Activated B cell treated with CpG ODN at 0.5 μM for 24 hours (primary cell): ENCODE results near the gene DCAF8L2. TPM values are rescaled to one million over a fixed set of nuclear protein-coding genes. Genes with fewer than 3 reads are reported as not detected.
"Not testable (repeated sequence)": the region's sequence is repeated elsewhere in the genome, so short reads cannot be mapped to it uniquely, and the experiment has no call there.

Source experiments
- ATAC-seq: fragments of 200-7000 bp; cut with Tn5 transposase; one replicate; pipeline ENCODE4 v1.10.0; 2021; ENCODE audit warnings: low read depth, mild to moderate bottlenecking, moderate library complexity
- CTCF ChIA-PET: fragments of 350-600 bp; sonication (Branson Sonifier 250); formaldehyde crosslinking; loops from one replicate; lab custom pipeline; 2021; ENCODE audit warnings: antibody characterized with exemption; lab: Charles Lee
- POLR2A ChIA-PET: fragments of 350-600 bp; sonication (Branson Sonifier 250); formaldehyde crosslinking; loops from one replicate; lab custom pipeline; 2021; ENCODE audit warnings: antibody characterized with exemption; lab: Charles Lee
- DNase-seq: peaks from one replicate; pipeline ENCODE4 v3.0.0; 2022
- H3K27ac Mint-ChIP-seq: one replicate; pipeline ENCODE4 v1.8.0; 2020; ENCODE audit warnings: mixed read lengths
- H3K27me3 Mint-ChIP-seq: one replicate; pipeline ENCODE4 v1.8.0; 2021; ENCODE audit warnings: mixed read lengths
- H3K36me3 Mint-ChIP-seq: one replicate; pipeline ENCODE4 v1.8.0; 2021; ENCODE audit warnings: low read depth, mixed read lengths
- H3K4me1 Mint-ChIP-seq: one replicate; pipeline ENCODE4 v1.8.0; 2021; ENCODE audit warnings: mixed read lengths
- H3K4me3 Mint-ChIP-seq: one replicate; pipeline ENCODE4 v1.8.0; 2020; ENCODE audit warnings: mild to moderate bottlenecking, mixed read lengths
- H3K9me3 Mint-ChIP-seq: one replicate; pipeline ENCODE4 v1.8.0; 2020; ENCODE audit warnings: mixed read lengths
- intact Hi-C: fragments of 100-400 bp; cut with micrococcal nuclease; formaldehyde crosslinking; loops from one replicate; pipeline ENCODE4 v1.15.1; 2024
- total RNA-seq: library from RNA; stranded (reverse); gene quantifications from 2 replicates; pipeline ENCODE4 v1.2.3, GENCODE V29; 2022
- TF ChIP-seq, protein P1 (sequence below): fragments of 200-600 bp; IDR thresholded peaks from one replicate; pipeline ENCODE4 v1.8.0; 2022; ENCODE audit warnings: antibody characterized with exemption, mild to moderate bottlenecking

DCAF8L2 gene
- not detected in 2 replicates for total RNA-seq

DNA sequence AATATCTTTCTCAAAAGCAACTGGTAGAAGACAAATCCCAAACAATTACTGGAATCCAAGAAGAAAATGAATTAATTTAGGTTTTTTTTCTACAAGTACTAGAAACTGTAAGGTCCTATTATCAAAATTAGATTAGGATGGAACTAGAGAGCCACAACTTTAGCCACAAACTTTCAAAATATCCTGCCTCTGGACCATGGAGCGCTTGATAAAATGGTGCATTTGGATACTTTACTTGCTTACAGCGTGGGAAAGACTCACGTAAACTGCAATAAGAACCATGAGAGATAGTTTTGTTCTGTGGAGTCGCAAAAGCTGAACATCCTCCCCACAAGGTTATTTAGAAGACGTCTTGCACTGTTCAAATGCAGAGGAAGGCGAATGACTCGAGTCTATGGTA lies at the start of gene DCAF8L2:
TSS of gene DCAF8L2 (plus strand) at position 301 of the 400 bp plus-strand sequence. CDS start 156,552 bp downstream, outside the sequence.
- ChIA-PET CTCF (no interaction called here), POLR2A (no interaction called here)
- TF ChIP-seq, protein P1, sequence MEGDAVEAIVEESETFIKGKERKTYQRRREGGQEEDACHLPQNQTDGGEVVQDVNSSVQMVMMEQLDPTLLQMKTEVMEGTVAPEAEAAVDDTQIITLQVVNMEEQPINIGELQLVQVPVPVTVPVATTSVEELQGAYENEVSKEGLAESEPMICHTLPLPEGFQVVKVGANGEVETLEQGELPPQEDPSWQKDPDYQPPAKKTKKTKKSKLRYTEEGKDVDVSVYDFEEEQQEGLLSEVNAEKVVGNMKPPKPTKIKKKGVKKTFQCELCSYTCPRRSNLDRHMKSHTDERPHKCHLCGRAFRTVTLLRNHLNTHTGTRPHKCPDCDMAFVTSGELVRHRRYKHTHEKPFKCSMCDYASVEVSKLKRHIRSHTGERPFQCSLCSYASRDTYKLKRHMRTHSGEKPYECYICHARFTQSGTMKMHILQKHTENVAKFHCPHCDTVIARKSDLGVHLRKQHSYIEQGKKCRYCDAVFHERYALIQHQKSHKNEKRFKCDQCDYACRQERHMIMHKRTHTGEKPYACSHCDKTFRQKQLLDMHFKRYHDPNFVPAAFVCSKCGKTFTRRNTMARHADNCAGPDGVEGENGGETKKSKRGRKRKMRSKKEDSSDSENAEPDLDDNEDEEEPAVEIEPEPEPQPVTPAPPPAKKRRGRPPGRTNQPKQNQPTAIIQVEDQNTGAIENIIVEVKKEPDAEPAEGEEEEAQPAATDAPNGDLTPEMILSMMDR: no peak
- H3K4me1 Mint-ChIP-seq: no peaks in the 10 kb centered on the region
- H3K27me3 Mint-ChIP-seq: no peaks in the 10 kb centered on the region
- no peaks in the 10 kb centered on the region for H3K36me3 Mint-ChIP-seq
- no peak within 1 kb of the TSS for H3K4me3 Mint-ChIP-seq
- peaks cover 2% of the 10 kb centered on the region for H3K9me3 Mint-ChIP-seq
- intact Hi-C loops: no loop called here
- no peak within 1 kb of the TSS for H3K27ac Mint-ChIP-seq
- DNase-seq (no peak), ATAC-seq (no peak)

DNA sequence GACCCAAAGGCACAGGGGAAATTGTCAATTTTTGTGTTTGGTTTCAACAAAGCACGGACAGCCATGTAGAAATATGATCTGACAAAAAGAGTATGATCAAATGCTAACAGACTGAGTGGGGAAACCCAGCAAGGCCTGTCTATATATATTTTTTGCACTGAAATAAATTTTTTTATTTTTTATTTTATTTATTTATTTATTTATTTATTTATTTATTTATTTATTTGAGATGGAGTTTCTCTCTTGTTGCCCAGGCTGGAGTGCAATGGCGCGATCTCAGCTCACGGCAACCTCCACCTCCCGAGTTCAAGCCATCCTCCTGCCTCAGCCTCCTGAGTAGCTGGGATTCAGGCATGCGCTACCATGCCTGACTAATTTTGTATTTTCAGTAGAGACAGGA lies 49.0 kb upstream of the DCAF8L2 start:
- H3K9me3 Mint-ChIP-seq, CTCF ChIA-PET, intact Hi-C loops, H3K4me1 Mint-ChIP-seq, H3K36me3 Mint-ChIP-seq, H3K27ac Mint-ChIP-seq, H3K4me3 Mint-ChIP-seq, H3K27me3 Mint-ChIP-seq, POLR2A ChIA-PET, ATAC-seq, DNase-seq: not testable (repeated sequence)

DNA sequence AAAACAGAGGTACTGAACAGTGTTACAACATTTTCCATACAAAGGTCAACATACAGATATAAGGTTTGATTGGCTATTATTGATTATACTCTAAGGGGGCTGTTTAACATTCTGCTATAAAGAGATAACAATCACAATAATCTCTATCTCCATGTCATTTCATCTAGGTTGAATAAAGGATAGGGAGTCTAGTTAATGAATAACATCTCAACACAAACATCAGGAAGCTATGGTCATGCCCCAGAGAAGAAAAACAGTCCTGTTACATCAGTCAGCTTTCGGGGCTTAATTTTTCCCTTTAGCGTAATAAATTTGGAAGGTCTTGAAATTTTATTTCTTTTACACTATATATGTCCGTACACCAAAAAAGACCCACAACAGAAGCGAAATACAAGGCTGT lies 41.5 kb upstream of the DCAF8L2 start:
- Mint-ChIP-seq H3K4me3 (no peak overlapping the region), H3K4me1 (no peaks in the 10 kb centered on the region), H3K36me3 (no peaks in the 10 kb centered on the region), H3K9me3 (peaks cover 2% of the 10 kb centered on the region), H3K27ac (no peak overlapping the region), H3K27me3 (no peaks in the 10 kb centered on the region)
- intact Hi-C loops: no loop called here
- DNase-seq: no peak
- CTCF ChIA-PET: no interaction called here
- POLR2A ChIA-PET: no interaction called here
- ATAC-seq: no peak
- TF ChIP-seq, protein P1: no peak

DNA sequence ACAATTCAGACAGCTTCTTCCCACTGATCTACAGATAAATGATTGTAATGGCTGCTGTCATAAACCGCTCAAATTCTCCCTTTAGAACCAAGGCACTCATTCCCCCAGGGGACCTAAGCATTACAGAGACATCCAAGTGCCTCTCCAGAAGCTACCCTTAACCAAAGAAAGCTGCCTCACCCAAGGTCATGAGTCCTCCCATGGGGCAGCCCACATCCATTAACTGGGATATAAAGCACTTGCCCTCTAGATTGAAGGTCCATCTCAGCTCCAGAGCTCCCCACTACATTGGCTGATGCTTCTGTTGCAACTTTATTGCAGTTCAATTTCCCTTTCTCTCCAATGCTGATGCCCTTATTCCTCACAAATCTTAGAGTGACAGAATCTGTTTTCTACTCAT lies 40.5 kb upstream of the DCAF8L2 start:
- Mint-ChIP-seq H3K4me1 (no peaks in the 10 kb centered on the region), H3K9me3 (peaks cover 2% of the 10 kb centered on the region), H3K4me3 (no peak overlapping the region), H3K27ac (no peak overlapping the region), H3K36me3 (no peaks in the 10 kb centered on the region), H3K27me3 (no peaks in the 10 kb centered on the region)
- no peak for DNase-seq
- TF ChIP-seq, protein P1: no peak
- no peak for ATAC-seq
- intact Hi-C loops: no loop called here
- POLR2A ChIA-PET: no interaction called here
- CTCF ChIA-PET: no interaction called here

DNA sequence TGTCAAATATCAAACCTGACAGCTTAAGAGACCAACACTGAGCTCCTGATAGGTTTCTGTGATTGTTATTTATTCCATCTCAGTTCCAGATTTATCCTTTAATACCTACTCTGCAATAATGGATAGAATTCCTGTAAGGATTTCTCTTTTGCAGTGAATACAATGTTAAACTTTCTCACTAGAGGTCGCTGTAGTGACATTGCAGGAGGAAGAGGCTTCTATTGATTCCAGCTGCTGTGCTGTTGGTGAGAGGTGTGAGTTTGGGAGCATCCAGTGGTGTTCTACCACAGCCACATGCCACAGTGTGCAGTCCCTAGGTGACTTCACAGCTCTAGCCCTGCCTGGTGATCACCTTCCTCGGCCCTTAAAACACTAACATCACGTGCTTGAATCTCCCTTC lies 34.6 kb upstream of the DCAF8L2 start:
- Mint-ChIP-seq H3K36me3 (no peaks in the 10 kb centered on the region), H3K4me3 (no peak overlapping the region), H3K27me3 (no peaks in the 10 kb centered on the region), H3K4me1 (no peaks in the 10 kb centered on the region), H3K9me3 (no peaks in the 10 kb centered on the region), H3K27ac (no peak overlapping the region)
- ATAC-seq (no peak), DNase-seq (no peak)
- ChIA-PET POLR2A (no interaction called here), CTCF (no interaction called here)
- TF ChIP-seq, protein P1: no peak
- intact Hi-C loops: no loop called here

DNA sequence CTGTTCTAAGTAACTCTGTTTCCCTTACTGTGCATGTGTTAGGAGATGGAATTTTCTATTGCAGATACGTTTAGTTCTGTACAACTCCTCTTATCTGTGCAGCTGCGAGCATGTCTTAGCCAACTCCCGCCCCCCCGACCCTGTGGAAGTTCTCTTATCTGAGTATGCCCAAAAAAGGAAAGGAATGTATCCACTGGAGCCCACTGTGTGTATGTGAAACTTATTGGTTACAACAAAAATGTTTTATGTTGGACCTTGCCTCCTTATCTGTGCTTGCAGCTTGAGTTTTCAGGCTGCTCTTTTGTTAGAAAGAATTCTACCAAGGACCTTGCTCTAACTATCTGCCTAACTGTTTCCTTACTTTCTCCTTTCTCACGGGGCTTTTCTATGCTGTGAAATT lies 24.2 kb upstream of the DCAF8L2 start:
- no peaks in the 10 kb centered on the region for H3K36me3 Mint-ChIP-seq
- no peaks in the 10 kb centered on the region for H3K27me3 Mint-ChIP-seq
- CTCF ChIA-PET: no interaction called here
- TF ChIP-seq, protein P1: no peak
- H3K4me1 Mint-ChIP-seq: no peaks in the 10 kb centered on the region
- POLR2A ChIA-PET: no interaction called here
- intact Hi-C loops: no loop called here
- no peak overlapping the region for H3K4me3 Mint-ChIP-seq
- no peak overlapping the region for H3K27ac Mint-ChIP-seq
- no peak for DNase-seq
- no peaks in the 10 kb centered on the region for H3K9me3 Mint-ChIP-seq
- no peak for ATAC-seq
